Gastroesophageal sphincter (tissue), 3 donors: ENCODE measurements around the gene EPB41L3.

Experiments used
- EP300 ChIP-seq: sonication (generic); formaldehyde crosslinking; IDR thresholded peaks from one replicate; pipeline ENCODE4 v1.6.1; 2017; ENCODE audit warnings: antibody characterized with exemption, mild to moderate bottlenecking
- POLR2A ChIP-seq, 2 donors: fragments of 450-650 bp; IDR thresholded peaks; one replicate each; pipeline ENCODE4 v1.6.1; 2017; ENCODE audit warnings: antibody characterized with exemption in 2 of 2, mild to moderate bottlenecking in 2 of 2, moderate library complexity in 1 of 2
- POLR2AphosphoS5 ChIP-seq: sonication (generic); formaldehyde crosslinking; IDR thresholded peaks from one replicate; pipeline ENCODE4 v1.6.1; 2017; ENCODE audit warnings: antibody characterized with exemption
- TF ChIP-seq, protein P1 (sequence below), 4 experiments: fragments of 200-600 bp in 2 of 4; fragments of 450-650 bp in 2 of 4; sonication (generic) in 1 of 4; IDR thresholded peaks; one replicate each; pipeline ENCODE4 v1.5.1; 2017 to 2019; ENCODE audit warnings: antibody characterized with exemption in 4 of 4, mild to moderate bottlenecking in 2 of 4, moderate library complexity in 2 of 4

DNA sequence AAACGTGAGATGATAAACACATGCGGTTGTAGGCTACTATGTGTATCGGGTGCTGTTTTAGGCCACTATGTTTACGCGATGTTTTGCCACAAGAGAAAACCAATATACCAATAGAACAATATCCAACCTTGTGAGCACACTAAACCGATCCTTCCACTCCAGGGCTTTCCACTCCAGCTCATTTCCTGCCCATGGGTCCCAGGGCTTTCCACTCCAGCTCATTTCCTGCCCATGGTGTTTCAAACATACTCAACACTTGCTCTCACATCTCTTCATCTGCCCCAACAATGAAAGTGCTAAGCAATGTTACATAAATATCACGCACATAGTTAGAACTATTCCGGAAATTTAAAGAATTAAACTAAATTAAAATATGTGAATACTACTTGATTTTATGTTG, 80.0 kb downstream of the EPB41L3 start:
- TF ChIP-seq EP300: no peak
- TF ChIP-seq, protein P1, sequence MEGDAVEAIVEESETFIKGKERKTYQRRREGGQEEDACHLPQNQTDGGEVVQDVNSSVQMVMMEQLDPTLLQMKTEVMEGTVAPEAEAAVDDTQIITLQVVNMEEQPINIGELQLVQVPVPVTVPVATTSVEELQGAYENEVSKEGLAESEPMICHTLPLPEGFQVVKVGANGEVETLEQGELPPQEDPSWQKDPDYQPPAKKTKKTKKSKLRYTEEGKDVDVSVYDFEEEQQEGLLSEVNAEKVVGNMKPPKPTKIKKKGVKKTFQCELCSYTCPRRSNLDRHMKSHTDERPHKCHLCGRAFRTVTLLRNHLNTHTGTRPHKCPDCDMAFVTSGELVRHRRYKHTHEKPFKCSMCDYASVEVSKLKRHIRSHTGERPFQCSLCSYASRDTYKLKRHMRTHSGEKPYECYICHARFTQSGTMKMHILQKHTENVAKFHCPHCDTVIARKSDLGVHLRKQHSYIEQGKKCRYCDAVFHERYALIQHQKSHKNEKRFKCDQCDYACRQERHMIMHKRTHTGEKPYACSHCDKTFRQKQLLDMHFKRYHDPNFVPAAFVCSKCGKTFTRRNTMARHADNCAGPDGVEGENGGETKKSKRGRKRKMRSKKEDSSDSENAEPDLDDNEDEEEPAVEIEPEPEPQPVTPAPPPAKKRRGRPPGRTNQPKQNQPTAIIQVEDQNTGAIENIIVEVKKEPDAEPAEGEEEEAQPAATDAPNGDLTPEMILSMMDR (IDR thresholded peaks at IDR 0.05): no peak
- no peak for TF ChIP-seq POLR2AphosphoS5
- no peak for TF ChIP-seq POLR2A (IDR thresholded peaks at IDR 0.05)
